Measurements from ENCODE around the gene MTRFR. TPM values are rescaled to one million over a fixed set of nuclear protein-coding genes. Genes with fewer than 3 reads are reported as not detected.

MTRFR gene
- total RNA-seq, 4 donors from 2014 or later, result 0.51 to 18.9 (median 8.3) TPM

- H3K4me1 ChIP-seq, result peaks cover 4 to 17% of the 10 kb centered on the region in 2 donors
- H3K9me3 ChIP-seq, result no peaks in the 10 kb centered on the region
- no peak for DNase-seq
- H3K27me3 ChIP-seq, result no peaks in the 10 kb centered on the region
- H3K27ac ChIP-seq, result peak overlapping the region; percentile 93 to 96
- H3K4me3 ChIP-seq, result peak overlapping the region; percentile 65 to 96
- no peak for TF ChIP-seq POLR2A (IDR thresholded peaks at IDR 0.05)
- no peak for TF ChIP-seq CTCF (IDR thresholded peaks at IDR 0.05)
- intact Hi-C loops (cut with DNase I; ENCODE audit: low total_unique reads), result no loop called here
- H3K36me3 ChIP-seq, result no peaks in the 10 kb centered on the region
Observed at GRCh38 chr12:123232472-123232806, 797 bp upstream of the MTRFR start.

- peak overlapping the region; percentile 93 for H3K27ac ChIP-seq
- peak overlapping the region; percentile 74 to 96 for H3K4me3 ChIP-seq
- no peaks in the 10 kb centered on the region for H3K27me3 ChIP-seq
- H3K9me3 ChIP-seq, result no peaks in the 10 kb centered on the region
- TF ChIP-seq POLR2A (IDR thresholded peaks at IDR 0.05), result no peak
- peak in 1 of 4 experiments; percentile 5 for TF ChIP-seq CTCF (IDR thresholded peaks at IDR 0.05)
- intact Hi-C loops (cut with DNase I; ENCODE audit: low total_unique reads), result no loop called here
- peaks cover 4 to 17% of the 10 kb centered on the region in 2 donors for H3K4me1 ChIP-seq
- no peak for DNase-seq
- no peaks in the 10 kb centered on the region for H3K36me3 ChIP-seq
Observed at GRCh38 chr12:123233505-123234308, 471 bp downstream of the MTRFR start.

GRCh38 chr12:123237646-123238329 is 4.6 kb downstream of the MTRFR start:
- H3K36me3 ChIP-seq, result no peaks in the 10 kb centered on the region
- H3K27ac ChIP-seq, result peak overlapping the region in 1 of 2 donors; percentile 39
- no peaks in the 10 kb centered on the region for H3K9me3 ChIP-seq
- H3K4me3 ChIP-seq, result no peak overlapping the region
- DNase-seq, result peak; percentile 60 to 67
- no peaks in the 10 kb centered on the region for H3K27me3 ChIP-seq
- intact Hi-C loops (cut with DNase I; ENCODE audit: low total_unique reads), result loop anchor here (5.0 kb wide), 1 partner anchor 195 kb away; no protein-coding TSS in a partner anchor
- no peak for TF ChIP-seq POLR2A (IDR thresholded peaks at IDR 0.05)
- peak; percentile 65 to 76 (median 70) for TF ChIP-seq CTCF (IDR thresholded peaks at IDR 0.05)
- H3K4me1 ChIP-seq, result peaks cover 9 to 13% of the 10 kb centered on the region in 2 donors

GRCh38 chr12:123238330-123238682 is 5.1 kb downstream of the MTRFR start:
- Histone ChIP-seq H3K9me3 (no peaks in the 10 kb centered on the region), H3K4me1 (peaks cover 9 to 13% of the 10 kb centered on the region in 2 donors), H3K27ac (peak overlapping the region in 1 of 2 donors; percentile 39), H3K4me3 (no peak overlapping the region), H3K27me3 (no peaks in the 10 kb centered on the region), H3K36me3 (no peaks in the 10 kb centered on the region)
- DNase-seq, result no peak
- TF ChIP-seq CTCF (IDR thresholded peaks at IDR 0.05) (no peak), POLR2A (IDR thresholded peaks at IDR 0.05) (no peak)
- intact Hi-C loops (cut with DNase I; ENCODE audit: low total_unique reads), result loop anchor here (5.0 kb wide), 1 partner anchor 196 kb away; no protein-coding TSS in a partner anchor

GRCh38 chr12:123238961-123239360 is 5.7 kb downstream of the MTRFR start:
- peak overlapping the region in 1 of 2 donors; percentile 11 for H3K27ac ChIP-seq
- H3K4me3 ChIP-seq, result no peak overlapping the region
- no peaks in the 10 kb centered on the region for H3K36me3 ChIP-seq
- H3K27me3 ChIP-seq, result no peaks in the 10 kb centered on the region
- no peak for TF ChIP-seq POLR2A (IDR thresholded peaks at IDR 0.05)
- no peak for TF ChIP-seq CTCF (IDR thresholded peaks at IDR 0.05)
- intact Hi-C loops (cut with DNase I; ENCODE audit: low total_unique reads), result loop anchor here (5.0 kb wide), 1 partner anchor 197 kb away; no protein-coding TSS in a partner anchor
- H3K9me3 ChIP-seq, result no peaks in the 10 kb centered on the region
- peaks cover 9 to 13% of the 10 kb centered on the region in 2 donors for H3K4me1 ChIP-seq
- no peak for DNase-seq

All from uterus (tissue), 4 donors.